PC-9 (cell line): ENCODE data around the gene TPTE.
"Not testable (repeated sequence)": the region's sequence is repeated elsewhere in the genome, so short reads cannot be mapped to it uniquely, and the experiment has no call there.

Source experiments
- EZH2 ChIP-seq: fragments of 200-600 bp; sonication (generic); IDR thresholded peaks from 2 replicates; pipeline ENCODE4 v1.8.0; 2017; ENCODE audit warnings: antibody characterized with exemption, low read depth
- TF ChIP-seq, protein P1 (sequence below): fragments of 200-600 bp; sonication (generic); conservative IDR thresholded peaks from 2 replicates; pipeline ENCODE4 v1.6.1; 2017; ENCODE audit warnings: mixed run types, antibody characterized with exemption, mild to moderate bottlenecking, moderate library complexity

DNA sequence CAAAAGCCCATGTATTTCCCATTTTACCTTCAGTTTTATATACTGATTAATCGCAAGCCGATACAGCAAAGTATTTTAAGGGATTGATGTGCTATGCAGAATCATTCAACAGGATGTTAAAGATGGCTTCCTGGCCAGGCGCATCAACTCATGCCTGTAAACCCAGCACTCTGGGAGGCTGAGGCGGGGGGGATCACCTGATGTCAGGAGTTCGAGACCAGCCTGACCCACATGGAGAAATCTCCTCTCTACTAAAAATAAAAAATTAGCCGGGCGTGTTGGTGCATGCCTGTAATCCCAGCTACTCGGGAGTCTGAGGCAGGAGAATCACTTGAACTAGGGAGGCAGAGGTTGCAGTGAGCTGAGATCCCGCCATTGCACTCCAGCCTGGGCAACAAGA, 116.8 kb downstream of the TPTE start:
- TF ChIP-seq, protein P1, sequence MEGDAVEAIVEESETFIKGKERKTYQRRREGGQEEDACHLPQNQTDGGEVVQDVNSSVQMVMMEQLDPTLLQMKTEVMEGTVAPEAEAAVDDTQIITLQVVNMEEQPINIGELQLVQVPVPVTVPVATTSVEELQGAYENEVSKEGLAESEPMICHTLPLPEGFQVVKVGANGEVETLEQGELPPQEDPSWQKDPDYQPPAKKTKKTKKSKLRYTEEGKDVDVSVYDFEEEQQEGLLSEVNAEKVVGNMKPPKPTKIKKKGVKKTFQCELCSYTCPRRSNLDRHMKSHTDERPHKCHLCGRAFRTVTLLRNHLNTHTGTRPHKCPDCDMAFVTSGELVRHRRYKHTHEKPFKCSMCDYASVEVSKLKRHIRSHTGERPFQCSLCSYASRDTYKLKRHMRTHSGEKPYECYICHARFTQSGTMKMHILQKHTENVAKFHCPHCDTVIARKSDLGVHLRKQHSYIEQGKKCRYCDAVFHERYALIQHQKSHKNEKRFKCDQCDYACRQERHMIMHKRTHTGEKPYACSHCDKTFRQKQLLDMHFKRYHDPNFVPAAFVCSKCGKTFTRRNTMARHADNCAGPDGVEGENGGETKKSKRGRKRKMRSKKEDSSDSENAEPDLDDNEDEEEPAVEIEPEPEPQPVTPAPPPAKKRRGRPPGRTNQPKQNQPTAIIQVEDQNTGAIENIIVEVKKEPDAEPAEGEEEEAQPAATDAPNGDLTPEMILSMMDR, result not testable (repeated sequence)
- TF ChIP-seq EZH2, result not testable (repeated sequence)
